ENCODE measurements around the gene ANAPC4. TPM values are rescaled to one million over a fixed set of nuclear protein-coding genes. Genes with fewer than 3 reads are reported as not detected.

The ANAPC4 gene
- total RNA-seq, 2 experiments from 2014 or later = 41.0 to 41.2 TPM

- Mint-ChIP-seq H3K27me3 (no peaks in the 10 kb centered on the region), H3K36me3 (ENCODE audit: low read depth) (peaks cover 37% of the 10 kb centered on the region), H3K4me3 (no peak overlapping the region), H3K9me3 (no peaks in the 10 kb centered on the region), H3K27ac (no peak overlapping the region), H3K4me1 (peaks cover 14% of the 10 kb centered on the region)
- CTCF ChIA-PET = interaction anchor here (0.7 to 1.1 kb wide), 3 partner anchors 14 to 66 kb away, joined by 3 read pairs; partner anchors contain the start of gene ZCCHC4
- no peak for DNase-seq
- POLR2A ChIA-PET = interaction anchor here (0.9 to 4.9 kb wide), 2 partner anchors 146 to 219 kb away, joined by 5 to 33 read pairs; partner anchors contain the start of genes PI4K2B and SEPSECS
Measured at GRCh38 chr4:25379591-25379990, 2.5 kb downstream of the ANAPC4 start.

GRCh38 chr4:25383647-25384046 lies 6.6 kb downstream of the ANAPC4 start:
- Mint-ChIP-seq H3K27ac (no peak overlapping the region), H3K36me3 (ENCODE audit: low read depth) (peaks cover 52% of the 10 kb centered on the region), H3K4me3 (no peak overlapping the region), H3K4me1 (peaks cover 6% of the 10 kb centered on the region), H3K9me3 (no peaks in the 10 kb centered on the region), H3K27me3 (no peaks in the 10 kb centered on the region)
- ChIA-PET CTCF (no interaction called here), POLR2A (interaction anchor here (0.6 kb wide), 1 partner anchor 799 kb away, joined by 3 read pairs; the partner anchor contains the start of gene DHX15)
- DNase-seq = no peak

- ChIA-PET POLR2A (interaction anchor here (1.3 kb wide), 1 partner anchor 10 kb away, joined by 5 read pairs; the partner anchor contains the start of gene ANAPC4), CTCF (no interaction called here)
- peaks cover 6% of the 10 kb centered on the region for H3K4me1 Mint-ChIP-seq
- H3K4me3 Mint-ChIP-seq = no peak overlapping the region
- H3K27me3 Mint-ChIP-seq = no peaks in the 10 kb centered on the region
- H3K27ac Mint-ChIP-seq = no peak overlapping the region
- no peak for DNase-seq
- H3K36me3 Mint-ChIP-seq (ENCODE audit: low read depth) = peaks cover 59% of the 10 kb centered on the region
- no peaks in the 10 kb centered on the region for H3K9me3 Mint-ChIP-seq
Measured at GRCh38 chr4:25386926-25387325, 9.9 kb downstream of the ANAPC4 start.

DNA sequence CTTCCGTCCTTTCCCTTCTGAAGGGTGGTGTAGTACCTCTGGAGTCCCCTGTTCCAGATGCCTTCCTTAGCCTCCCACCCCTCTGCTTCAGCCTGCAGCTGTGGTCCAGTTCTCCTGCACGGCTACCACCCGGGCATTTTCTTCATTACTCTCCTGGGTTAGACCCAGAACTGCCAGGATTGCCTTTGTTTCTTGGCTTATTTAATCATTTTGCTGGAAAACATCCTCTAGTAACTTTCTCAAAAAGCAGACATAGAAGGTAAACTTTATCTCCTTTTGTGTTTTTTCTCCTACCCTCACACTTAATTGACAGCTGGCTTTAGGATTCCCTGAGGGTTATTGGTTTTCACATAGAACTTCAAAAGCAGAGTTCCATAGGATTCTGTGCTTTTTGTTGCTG lies 20.2 kb downstream of the ANAPC4 start:
- DNase-seq = no peak
- ChIA-PET POLR2A (no interaction called here), CTCF (interaction anchor here (1.2 kb wide), 1 partner anchor 85 kb away, joined by 3 read pairs; no protein-coding TSS in a partner anchor)
- Mint-ChIP-seq H3K36me3 (ENCODE audit: low read depth) (peaks cover 76% of the 10 kb centered on the region), H3K9me3 (peaks cover 5% of the 10 kb centered on the region), H3K4me3 (no peak overlapping the region), H3K27ac (no peak overlapping the region), H3K27me3 (no peaks in the 10 kb centered on the region), H3K4me1 (no peaks in the 10 kb centered on the region)

GRCh38 chr4:25399510-25399909 lies 22.4 kb downstream of the ANAPC4 start:
- Mint-ChIP-seq H3K4me3 (no peak overlapping the region), H3K27ac (no peak overlapping the region), H3K4me1 (no peaks in the 10 kb centered on the region), H3K9me3 (peaks cover 5% of the 10 kb centered on the region), H3K27me3 (no peaks in the 10 kb centered on the region), H3K36me3 (ENCODE audit: low read depth) (peaks cover 80% of the 10 kb centered on the region)
- POLR2A ChIA-PET = interaction anchor here (1.0 kb wide), 1 partner anchor 22 kb away, joined by 4 read pairs; the partner anchor contains the start of gene ANAPC4
- CTCF ChIA-PET = no interaction called here
- DNase-seq = no peak

DNA sequence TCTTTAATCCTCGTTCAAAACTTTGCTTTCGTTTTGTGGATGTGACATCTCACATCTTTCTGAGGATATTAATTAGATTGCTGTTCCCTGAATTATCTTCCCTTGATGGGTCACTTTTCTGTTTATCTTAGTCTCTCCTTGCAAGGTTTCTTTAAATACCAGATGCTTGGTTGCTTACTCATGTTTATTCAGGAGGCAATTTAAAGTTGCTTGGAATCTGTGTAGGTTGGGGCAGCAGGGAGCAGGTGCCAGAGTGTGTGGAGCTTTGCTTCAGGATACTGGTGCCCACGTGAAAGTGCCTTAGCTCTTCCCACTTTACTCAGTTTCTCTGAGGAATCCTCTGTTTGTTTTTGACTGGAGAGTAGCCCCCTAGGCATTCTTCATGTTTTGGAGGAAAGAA lies 24.0 kb downstream of the ANAPC4 start:
- POLR2A ChIA-PET = no interaction called here
- Mint-ChIP-seq H3K27me3 (no peaks in the 10 kb centered on the region), H3K9me3 (peaks cover 5% of the 10 kb centered on the region), H3K4me1 (no peaks in the 10 kb centered on the region), H3K4me3 (no peak overlapping the region), H3K36me3 (ENCODE audit: low read depth) (peaks cover 76% of the 10 kb centered on the region), H3K27ac (no peak overlapping the region)
- no peak for DNase-seq
- CTCF ChIA-PET = no interaction called here

DNA sequence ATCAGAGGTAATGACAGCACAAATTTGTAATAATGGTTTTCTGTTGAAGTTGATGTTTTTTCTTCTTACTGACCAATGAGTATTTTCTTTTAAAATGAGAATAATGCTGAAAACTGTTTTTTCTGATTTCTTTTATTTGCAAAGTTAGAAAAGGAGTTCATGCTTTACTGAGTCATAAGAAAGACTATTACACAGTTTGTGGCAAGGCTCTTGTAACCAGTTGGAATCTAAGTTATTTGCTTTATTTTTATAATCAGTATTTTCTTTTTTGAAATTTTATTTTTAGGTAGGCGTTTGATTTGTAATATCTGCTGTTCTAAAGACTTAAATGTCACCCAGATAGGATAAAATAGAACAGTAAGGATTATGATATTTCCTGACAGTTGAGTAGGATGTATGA lies 25.5 kb downstream of the ANAPC4 start:
- Mint-ChIP-seq H3K4me1 (no peaks in the 10 kb centered on the region), H3K9me3 (no peaks in the 10 kb centered on the region), H3K27ac (no peak overlapping the region), H3K36me3 (ENCODE audit: low read depth) (peaks cover 69% of the 10 kb centered on the region), H3K4me3 (no peak overlapping the region), H3K27me3 (no peaks in the 10 kb centered on the region)
- CTCF ChIA-PET = no interaction called here
- POLR2A ChIA-PET = interaction anchor here (1.2 kb wide), 1 partner anchor 90 kb away, joined by 4 read pairs; the partner anchor contains the start of gene ZCCHC4
- no peak for DNase-seq

DNA sequence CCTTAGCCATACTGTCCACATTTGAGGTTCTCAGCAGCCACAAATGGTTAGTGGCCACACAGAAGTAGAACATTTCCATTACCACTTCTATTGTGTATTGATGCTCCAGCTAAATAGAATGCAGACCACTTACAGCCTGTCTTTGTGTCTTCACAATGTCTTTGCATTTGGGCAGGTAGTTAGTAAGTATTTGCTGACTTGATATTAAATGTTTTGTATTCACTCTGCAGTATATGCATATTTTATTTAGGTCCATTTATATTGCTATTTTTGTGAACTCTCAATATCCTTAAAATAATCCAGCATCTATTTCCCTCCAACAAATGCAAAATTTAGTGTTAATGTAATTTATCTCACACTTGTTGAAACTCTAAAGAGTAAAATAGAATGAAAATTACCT lies 26.6 kb downstream of the ANAPC4 start:
- Mint-ChIP-seq H3K4me1 (no peaks in the 10 kb centered on the region), H3K9me3 (no peaks in the 10 kb centered on the region), H3K27me3 (no peaks in the 10 kb centered on the region), H3K4me3 (no peak overlapping the region), H3K36me3 (ENCODE audit: low read depth) (peaks cover 66% of the 10 kb centered on the region), H3K27ac (no peak overlapping the region)
- ChIA-PET POLR2A (interaction anchor here (1.2 kb wide), 1 partner anchor 91 kb away, joined by 4 read pairs; the partner anchor contains the start of gene ZCCHC4), CTCF (no interaction called here)
- DNase-seq = no peak

GRCh38 chr4:25405453-25405852 lies 28.4 kb downstream of the ANAPC4 start:
- H3K4me1 Mint-ChIP-seq = no peaks in the 10 kb centered on the region
- H3K9me3 Mint-ChIP-seq = no peaks in the 10 kb centered on the region
- no peak overlapping the region for H3K4me3 Mint-ChIP-seq
- no peak overlapping the region for H3K27ac Mint-ChIP-seq
- POLR2A ChIA-PET = no interaction called here
- CTCF ChIA-PET = no interaction called here
- H3K36me3 Mint-ChIP-seq (ENCODE audit: low read depth) = peaks cover 69% of the 10 kb centered on the region
- no peak for DNase-seq
- no peaks in the 10 kb centered on the region for H3K27me3 Mint-ChIP-seq

- no peak for DNase-seq
- CTCF ChIA-PET = no interaction called here
- H3K4me3 Mint-ChIP-seq = no peak overlapping the region
- no peaks in the 10 kb centered on the region for H3K9me3 Mint-ChIP-seq
- no peaks in the 10 kb centered on the region for H3K27me3 Mint-ChIP-seq
- H3K27ac Mint-ChIP-seq = no peak overlapping the region
- POLR2A ChIA-PET = no interaction called here
- no peaks in the 10 kb centered on the region for H3K4me1 Mint-ChIP-seq
- H3K36me3 Mint-ChIP-seq (ENCODE audit: low read depth) = peaks cover 73% of the 10 kb centered on the region
Measured at GRCh38 chr4:25406081-25406692, 29.1 kb downstream of the ANAPC4 start.

GRCh38 chr4:25410820-25411529 lies 33.9 kb downstream of the ANAPC4 start:
- ChIA-PET POLR2A (no interaction called here), CTCF (no interaction called here)
- Mint-ChIP-seq H3K27me3 (no peaks in the 10 kb centered on the region), H3K4me1 (no peaks in the 10 kb centered on the region), H3K4me3 (no peak overlapping the region), H3K27ac (no peak overlapping the region), H3K36me3 (ENCODE audit: low read depth) (peaks cover 75% of the 10 kb centered on the region), H3K9me3 (no peaks in the 10 kb centered on the region)
- DNase-seq = no peak

GRCh38 chr4:25413261-25413660 lies 36.2 kb downstream of the ANAPC4 start:
- no peaks in the 10 kb centered on the region for H3K9me3 Mint-ChIP-seq
- POLR2A ChIA-PET = interaction anchor here (0.6 kb wide), 1 partner anchor 321 kb away, joined by 4 read pairs; no protein-coding TSS in a partner anchor
- H3K36me3 Mint-ChIP-seq (ENCODE audit: low read depth) = peaks cover 73% of the 10 kb centered on the region

DNA sequence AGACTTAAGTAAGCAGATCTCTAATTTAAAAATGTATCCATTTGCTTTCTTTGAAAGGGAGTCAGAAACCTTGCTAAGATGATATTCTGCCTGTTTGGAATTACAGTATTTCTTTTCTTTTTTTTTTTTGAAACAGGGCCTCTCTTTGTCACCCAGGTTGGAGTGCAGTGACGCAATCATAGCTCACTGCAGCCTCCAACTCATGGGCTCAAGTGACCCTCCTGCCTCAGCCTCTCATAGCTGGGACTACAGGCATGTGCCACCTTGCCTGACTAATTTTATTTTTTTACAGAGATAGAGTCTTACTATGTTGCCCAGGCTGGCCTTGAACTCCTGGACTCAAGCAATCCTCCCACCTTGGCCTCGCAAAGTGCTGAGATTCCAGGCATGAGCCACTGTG lies 40.0 kb downstream of the ANAPC4 start:
- Mint-ChIP-seq H3K9me3 (no peaks in the 10 kb centered on the region), H3K27ac (no peak overlapping the region), H3K27me3 (no peaks in the 10 kb centered on the region), H3K4me3 (no peak overlapping the region), H3K36me3 (ENCODE audit: low read depth) (peaks cover 60% of the 10 kb centered on the region), H3K4me1 (peaks cover 10% of the 10 kb centered on the region)
- ChIA-PET CTCF (no interaction called here), POLR2A (no interaction called here)
- no peak for DNase-seq

More at GRCh38 chr4:25413261-25413660, 36.2 kb downstream of the ANAPC4 start:
- Mint-ChIP-seq H3K4me3 (no peak overlapping the region), H3K4me1 (no peaks in the 10 kb centered on the region), H3K27me3 (no peaks in the 10 kb centered on the region), H3K27ac (no peak overlapping the region)
- no peak for DNase-seq
- CTCF ChIA-PET = interaction anchor here (0.7 to 1.7 kb wide), 2 partner anchors 27 to 431 kb away, joined by 3 to 5 read pairs; no protein-coding TSS in a partner anchor
